Fibroblast of skin of right biceps (primary cell): ENCODE data around the gene FAM50A.
"Not testable (repeated sequence)": the region's sequence is repeated elsewhere in the genome, so short reads cannot be mapped to it uniquely, and the experiment has no call there.

Source experiments
- DNase-seq: peaks from one replicate; pipeline ENCODE4 v3.0.0-alpha.2; 2013

FAM50A gene, protein sequence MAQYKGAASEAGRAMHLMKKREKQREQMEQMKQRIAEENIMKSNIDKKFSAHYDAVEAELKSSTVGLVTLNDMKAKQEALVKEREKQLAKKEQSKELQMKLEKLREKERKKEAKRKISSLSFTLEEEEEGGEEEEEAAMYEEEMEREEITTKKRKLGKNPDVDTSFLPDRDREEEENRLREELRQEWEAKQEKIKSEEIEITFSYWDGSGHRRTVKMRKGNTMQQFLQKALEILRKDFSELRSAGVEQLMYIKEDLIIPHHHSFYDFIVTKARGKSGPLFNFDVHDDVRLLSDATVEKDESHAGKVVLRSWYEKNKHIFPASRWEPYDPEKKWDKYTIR

DNA sequence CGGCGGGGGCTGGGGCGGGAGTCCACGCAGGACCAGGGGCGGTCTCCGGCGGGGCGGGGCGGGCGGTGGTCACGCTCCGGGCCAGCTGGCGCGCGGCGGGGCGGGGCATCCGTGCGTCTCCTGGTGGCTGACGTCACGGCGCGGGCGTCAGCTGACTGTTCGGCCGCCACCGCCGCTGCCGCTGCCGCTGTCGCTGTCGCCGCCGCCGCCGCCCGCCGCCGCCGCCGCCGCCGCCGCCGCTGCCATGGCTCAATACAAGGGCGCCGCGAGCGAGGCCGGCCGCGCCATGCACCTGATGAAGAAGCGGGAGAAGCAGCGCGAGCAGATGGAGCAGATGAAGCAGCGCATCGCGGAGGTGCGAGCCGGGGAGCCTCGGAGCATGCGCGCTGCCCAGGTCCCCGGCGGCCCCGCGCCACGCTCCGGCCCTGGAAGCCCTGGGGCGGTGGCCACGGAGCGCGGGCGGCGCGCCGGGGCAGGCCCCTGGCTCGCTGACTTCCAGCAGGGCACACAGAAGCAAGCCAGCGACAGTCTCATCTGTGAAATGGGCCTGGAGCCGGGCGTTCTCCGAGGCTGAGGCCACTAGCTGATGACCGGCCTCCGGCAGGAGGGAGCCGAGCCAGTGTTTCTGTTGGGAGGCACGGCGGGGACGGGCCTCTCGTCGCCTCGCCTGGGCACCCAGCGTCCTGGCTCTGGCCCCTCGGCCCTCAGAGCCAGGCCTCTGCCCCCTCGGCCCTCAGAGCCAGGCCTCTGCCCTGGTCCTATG lies at the start of gene FAM50A:
TSS of gene FAM50A (plus strand) at position 150 of the 763 bp plus-strand sequence. CDS start at position 245, 95 bp downstream.
- DNase-seq: peak; percentile 65

DNA sequence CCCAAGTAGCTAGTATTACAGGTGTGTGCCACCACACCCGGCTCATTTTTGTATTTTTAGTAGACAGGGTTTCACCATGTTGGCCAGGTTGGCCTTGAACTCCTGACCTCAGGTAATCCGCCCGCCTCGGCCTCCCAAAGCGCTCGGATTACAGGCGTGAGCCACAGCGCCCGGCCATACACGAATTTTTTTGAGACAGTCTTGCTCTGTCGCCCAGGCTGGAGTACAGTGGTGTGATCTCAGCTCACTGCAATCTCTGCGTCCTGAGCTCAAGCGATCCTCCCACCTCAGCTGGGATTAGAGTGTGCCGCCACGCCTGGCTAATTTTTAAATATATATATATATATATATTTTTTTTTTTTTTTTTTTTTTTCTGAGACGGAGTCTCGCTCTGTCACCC lies 47.6 kb upstream of the FAM50A start:
- not testable (repeated sequence) for DNase-seq

- DNase-seq: peak; percentile 65
These were observed 46.7 kb upstream of the FAM50A start for GRCh38 chrX:154396973-154397887.

- DNase-seq: peak; percentile 97
These were observed 45.9 kb upstream of the FAM50A start, which contains the start of gene RPL10 for GRCh38 chrX:154397888-154398667. Gene RPL10, plus strand, starts transcription at chrX:154398377. Its CDS starts 143 bp downstream, at chrX:154398520.

DNA sequence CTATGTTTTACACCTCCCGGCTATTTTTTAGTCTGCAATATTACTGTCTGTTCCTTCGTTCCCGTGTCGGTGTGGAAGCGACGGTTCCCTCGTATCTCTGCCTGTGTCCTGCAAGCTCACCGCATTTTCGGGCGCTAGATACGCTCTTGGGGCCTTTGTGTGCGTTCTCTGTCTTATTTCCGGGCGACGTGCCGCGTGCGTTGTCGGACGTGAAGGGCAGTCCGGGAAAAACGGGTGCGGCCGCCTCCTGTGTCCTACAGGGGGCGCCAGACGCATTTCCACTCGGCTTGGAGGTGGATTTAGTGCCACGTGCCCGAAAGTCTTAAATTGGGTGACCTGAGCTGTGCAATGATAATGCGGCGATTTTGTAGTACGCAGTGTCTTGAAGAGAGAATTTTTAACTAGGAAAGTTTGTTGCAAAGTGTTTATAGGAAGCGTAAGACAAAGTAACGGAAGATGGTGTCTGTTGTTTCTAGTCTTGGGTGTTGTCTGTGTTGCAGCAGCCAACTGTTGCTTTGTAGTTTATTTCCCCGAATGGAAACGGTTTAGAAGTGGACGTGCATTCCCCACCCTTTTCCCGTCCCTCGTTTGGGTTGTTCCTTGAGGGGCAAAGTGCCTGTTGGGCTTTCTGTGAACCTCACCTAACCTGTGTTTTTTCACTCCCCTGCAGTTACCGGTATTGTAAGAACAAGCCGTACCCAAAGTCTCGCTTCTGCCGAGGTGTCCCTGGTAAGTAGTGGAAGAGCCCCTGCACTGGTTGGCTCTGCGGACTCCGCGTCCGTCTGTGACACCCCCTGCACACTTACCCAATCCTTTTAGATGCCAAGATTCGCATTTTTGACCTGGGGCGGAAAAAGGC lies 45.0 kb upstream of the FAM50A start:
- peak; percentile 81 for DNase-seq

DNA sequence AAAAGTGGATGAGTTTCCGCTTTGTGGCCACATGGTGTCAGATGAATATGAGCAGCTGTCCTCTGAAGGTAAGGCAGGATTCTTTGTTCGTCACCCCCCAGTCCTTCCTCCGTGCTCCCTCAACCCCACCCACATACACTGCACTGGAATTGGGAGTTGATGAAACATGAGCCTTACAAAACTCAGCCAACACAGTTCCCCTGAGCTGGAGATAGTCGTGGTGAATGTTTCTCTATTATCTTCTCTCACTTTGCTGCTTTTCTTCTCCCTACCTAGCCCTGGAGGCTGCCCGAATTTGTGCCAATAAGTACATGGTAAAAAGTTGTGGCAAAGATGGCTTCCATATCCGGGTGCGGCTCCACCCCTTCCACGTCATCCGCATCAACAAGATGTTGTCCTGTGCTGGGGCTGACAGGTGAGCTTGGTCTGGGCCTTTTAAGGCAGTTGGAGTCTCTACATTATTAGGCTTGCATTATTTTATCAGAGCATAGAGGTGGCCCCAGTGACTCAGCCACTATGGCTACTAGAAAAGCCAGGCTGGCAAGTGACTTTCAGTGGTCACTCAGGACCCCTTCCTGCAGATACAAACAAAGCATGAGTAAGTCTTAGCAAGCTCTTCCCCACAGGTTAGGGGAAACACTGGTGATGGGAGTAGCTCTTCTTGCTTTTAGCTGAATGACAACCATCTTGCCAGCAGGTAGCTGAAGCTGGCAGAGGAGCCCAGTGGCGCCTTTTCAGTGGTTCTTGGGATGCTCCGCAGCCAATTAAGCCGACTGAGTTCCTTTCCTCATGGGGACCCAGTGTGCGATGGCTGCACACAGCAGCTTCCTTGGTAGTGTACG lies 44.2 kb upstream of the FAM50A start:
- DNase-seq: no peak

DNA sequence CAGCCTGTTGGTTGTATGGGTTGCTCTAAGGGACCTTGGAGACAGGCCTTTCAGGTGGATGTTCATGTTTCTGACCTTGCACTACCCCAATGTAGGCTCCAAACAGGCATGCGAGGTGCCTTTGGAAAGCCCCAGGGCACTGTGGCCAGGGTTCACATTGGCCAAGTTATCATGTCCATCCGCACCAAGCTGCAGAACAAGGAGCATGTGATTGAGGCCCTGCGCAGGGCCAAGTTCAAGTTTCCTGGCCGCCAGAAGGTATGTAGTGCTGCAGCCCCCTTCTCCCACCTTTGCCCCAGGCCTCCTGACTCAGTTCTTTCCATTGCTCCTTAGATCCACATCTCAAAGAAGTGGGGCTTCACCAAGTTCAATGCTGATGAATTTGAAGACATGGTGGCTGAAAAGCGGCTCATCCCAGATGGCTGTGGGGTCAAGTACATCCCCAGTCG lies 43.5 kb upstream of the FAM50A start:
- DNase-seq: not testable (repeated sequence)

- DNase-seq: peak; percentile 46
These were observed 42.7 kb upstream of the FAM50A start for GRCh38 chrX:154401045-154401799.

- peak; percentile 29 for DNase-seq
These were observed 41.9 kb upstream of the FAM50A start for GRCh38 chrX:154401918-154402621.

DNA sequence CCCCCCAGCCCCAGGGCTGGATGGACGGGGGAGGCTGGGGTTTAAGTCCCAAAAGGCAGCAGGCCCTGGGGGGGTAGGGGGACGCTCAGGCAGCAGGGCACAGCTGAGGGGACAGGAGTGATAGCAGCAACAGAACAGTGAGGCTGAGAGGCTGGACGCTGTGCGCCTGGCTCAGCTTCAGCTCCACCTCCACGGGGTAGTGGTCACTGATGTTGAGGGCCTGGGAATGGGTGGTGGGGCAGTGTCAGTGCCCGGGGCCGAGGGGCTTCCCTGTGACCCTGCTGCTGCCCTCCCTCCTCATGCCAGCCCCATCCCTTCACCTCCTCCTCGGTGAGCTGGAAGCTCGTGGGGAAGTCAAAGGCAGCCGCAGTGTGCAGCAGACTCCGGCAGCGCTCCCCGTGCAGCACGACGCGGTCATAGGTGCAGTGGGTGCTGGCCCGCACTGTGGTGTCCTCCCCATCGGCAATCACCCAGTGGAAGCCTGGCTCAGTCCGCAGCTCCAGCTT lies 41.3 kb upstream of the FAM50A start:
- no peak for DNase-seq

DNA sequence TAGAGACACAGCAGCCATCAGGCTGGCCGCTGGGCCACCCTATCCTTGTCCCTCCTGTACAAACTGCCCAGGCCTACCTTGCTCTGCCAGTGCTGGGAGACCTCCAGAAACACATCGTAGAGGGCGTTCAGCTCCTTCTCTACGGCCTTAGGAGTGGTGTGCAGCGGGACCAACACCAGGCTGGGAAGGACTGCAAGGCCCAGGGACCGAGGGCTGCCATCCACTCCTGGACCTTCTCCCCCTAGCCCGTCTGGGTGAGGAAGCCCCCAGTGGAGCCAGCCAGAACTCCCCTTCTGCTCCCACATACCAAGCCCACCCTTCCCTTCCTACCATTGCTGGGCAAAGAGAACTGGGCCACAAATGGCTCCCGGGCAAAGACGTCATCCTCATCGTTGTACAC lies 40.7 kb upstream of the FAM50A start:
- DNase-seq: no peak

- no peak for DNase-seq
These were observed 40.1 kb upstream of the FAM50A start for GRCh38 chrX:154403858-154404257.

DNA sequence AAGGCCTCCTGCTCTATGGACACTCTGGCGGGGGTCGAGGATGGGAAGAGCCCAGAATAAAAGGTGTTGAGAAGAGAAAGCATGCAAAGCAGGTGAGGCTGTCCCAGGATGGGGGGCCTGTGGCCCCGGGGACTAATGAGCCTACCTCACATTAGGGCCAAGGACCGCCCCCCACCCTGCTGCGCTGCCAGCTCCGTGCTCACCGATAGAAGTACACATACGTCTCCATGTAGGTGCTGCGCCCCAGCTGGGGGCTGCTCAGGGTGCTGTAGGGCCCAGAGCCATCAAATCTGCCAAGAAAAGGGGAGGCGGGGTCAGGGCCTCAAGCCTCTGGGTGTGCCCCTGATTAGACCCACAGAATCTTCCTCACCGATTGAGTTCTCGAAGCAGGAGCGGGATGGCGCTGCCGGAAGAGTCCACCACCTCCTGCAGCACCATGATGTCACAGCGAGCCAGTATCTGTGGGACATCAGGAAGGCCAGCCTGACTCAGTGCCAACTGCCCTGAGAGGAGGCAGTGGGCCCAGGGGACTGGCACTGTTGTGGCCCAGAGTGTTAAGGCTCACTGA lies 39.2 kb upstream of the FAM50A start:
- no peak for DNase-seq

- DNase-seq: no peak
These were observed 35.2 kb upstream of the FAM50A start for GRCh38 chrX:154408659-154409221.

GRCh38 chrX:154409222-154409871 lies 34.6 kb upstream of the FAM50A start, which contains the start of gene DNASE1L1:
Gene DNASE1L1, minus strand, starts transcription at chrX:154409254. Its CDS starts 3,686 bp downstream, at chrX:154405568.
- DNase-seq: peak; percentile 80

DNA sequence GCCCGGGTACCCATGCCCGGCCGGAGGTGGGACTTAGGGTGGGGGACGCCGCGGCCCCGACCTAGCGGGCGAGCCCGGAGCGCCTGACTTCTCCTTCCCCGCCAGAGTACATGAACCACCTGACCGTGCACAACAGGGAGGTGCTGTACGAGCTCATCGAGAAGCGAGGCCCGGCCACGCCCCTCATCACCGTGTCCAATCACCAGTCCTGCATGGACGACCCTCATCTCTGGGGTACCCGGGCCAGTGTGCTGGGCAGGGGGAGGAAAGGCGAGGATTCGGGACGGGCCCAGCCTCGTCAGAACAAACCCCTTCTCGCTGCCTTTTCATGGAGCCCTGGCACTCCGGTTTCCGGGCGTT lies 32.0 kb upstream of the FAM50A start:
- DNase-seq: no peak

DNA sequence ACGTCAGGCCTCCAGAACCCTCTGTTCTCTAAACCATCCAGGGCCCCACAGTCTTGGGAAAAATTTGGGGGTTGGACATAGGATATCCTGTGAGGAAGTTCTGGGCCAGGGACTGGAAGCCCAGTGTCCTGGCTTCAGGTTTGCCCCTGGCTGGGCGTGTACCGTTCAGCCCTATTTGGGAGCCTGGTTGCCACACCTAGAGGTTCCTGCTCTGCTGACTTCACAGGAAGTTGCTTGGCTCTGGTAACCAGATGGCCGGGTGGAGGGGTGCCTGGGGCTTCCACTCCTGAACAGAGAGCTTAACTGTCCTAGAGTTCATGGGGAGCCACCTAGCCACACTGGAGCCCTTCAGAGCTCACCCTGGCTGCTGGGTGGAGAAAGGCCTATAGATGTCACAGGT lies 31.5 kb upstream of the FAM50A start:
- no peak for DNase-seq
